NCI-H2107 (cell line): ENCODE results near the gene DLGAP1.

Source experiments
- DNase-seq: peaks from one replicate; lab custom pipeline; 2025; lab: John Stamatoyannopoulos, UW

DLGAP1 gene

DNA sequence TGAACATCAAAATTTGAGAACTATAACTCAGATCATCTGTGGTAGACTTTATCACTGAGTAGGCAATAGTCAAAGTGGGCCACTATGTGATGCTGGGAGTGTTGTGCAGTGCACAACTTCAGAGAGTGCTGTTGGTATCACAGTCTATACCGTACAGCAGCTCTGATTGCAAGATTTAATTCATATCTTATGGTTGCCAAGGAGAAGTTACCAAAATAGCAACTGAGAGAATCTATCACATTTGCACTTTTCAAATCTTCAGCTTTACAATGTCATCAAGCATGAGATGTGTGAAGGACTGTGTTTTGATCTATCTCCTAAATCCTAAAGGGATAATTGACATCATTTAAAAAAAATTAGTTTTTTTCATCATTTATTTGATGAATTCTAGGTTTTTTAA, 216.1 kb downstream of the DLGAP1 start:
- DNase-seq: no peak

GRCh38 chr18:4237664-4238041, 217.5 kb downstream of the DLGAP1 start:
- DNase-seq: no peak

- no peak for DNase-seq
Measured at GRCh38 chr18:4236940-4237663, 218.0 kb downstream of the DLGAP1 start.

DNA sequence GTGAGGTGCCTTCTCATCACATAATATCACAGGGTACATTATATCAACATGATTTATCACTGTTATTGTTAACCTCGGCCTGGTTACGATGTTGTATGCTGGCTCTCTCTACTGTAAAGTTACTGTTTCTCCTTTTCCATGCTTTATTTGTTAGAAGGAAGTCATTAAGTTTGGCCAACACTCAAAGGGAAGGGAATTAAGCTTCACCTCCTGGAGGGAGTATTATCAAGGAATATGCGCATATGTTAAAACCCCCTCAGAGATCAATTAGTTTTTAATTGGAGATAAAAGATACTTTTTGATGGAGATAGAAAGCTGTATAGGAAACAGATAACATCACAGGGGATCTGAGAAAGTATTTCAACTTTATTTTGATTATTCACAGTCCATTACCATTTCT, 221.6 kb downstream of the DLGAP1 start:
- DNase-seq: no peak

DNA sequence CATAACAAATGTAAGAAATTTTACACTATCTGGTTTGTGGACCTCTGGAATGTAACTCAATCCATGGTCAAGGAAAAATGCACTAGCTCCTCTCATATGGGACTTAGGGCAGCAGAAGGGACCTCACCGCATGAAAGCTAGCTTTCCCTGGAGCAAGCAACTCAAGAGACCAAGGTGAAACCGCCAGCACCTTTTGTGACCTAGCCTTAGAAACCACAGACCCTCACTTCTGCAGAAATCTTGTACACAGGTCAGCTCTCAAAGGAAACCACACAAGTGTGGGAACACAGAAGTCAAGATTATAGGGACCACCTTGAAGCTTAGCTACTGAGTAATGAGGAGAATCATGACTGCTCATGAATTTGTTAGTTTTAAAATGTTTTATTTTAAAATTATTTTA, 222.5 kb downstream of the DLGAP1 start:
- no peak for DNase-seq

DNA sequence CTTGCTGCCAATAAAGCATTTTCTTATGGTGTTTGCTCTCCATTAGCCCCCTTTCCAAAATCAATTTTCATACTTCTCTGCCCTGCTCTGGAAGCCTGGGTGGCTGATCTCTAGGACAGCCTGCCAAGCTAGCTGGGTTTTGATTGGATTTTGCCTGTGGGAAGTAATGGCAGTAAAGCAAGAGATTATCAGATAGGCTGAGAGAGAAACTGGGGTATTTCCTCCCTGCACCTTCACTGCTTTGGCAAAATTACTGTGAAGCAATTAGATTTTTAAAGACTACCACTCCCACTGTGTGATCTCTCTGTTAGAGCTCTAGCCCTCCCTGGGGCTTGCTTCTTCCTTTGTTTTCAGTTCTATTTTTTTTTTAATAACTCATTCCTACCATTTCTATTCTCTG, 223.8 kb downstream of the DLGAP1 start:
- no peak for DNase-seq

DNA sequence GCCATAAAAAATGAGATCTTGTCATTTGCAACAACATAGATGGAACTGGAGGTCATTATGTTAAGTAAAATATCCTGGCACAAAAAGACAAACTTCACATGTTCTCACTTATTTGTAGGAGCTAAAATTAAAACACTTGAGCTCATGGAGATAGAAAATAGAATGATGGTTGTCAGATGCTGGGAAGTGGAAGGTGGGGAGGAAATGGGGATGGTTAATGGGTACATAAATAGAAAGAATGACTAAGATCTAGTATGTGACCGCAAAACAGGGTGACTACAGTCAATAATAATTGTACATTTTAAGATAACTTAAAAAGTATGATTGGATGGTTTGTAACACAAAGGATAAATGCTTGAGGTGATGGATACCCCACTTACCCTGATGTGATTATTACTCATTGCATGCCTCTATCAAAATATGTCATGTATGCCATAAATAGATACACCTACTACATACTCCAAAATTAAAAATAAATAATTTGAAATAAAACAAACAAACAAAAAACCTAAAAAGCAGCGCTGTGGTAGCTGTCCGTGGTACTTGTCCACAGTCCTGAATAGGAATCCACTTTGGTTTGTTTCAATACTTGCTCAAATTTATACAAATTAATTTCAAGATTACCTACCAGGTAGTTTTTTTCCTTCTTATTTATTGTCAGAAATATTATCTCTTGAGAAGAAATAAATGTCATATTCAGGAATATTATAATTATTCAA, 224.5 kb downstream of the DLGAP1 start:
- no peak for DNase-seq

- DNase-seq: no peak
Measured at GRCh38 chr18:4224031-4224704, 230.9 kb downstream of the DLGAP1 start.

GRCh38 chr18:4211111-4211837, 243.8 kb downstream of the DLGAP1 start:
- DNase-seq: no peak

GRCh38 chr18:4208366-4208765, 246.7 kb downstream of the DLGAP1 start:
- DNase-seq: no peak

GRCh38 chr18:4207383-4207985, 247.6 kb downstream of the DLGAP1 start:
- DNase-seq: no peak

GRCh38 chr18:4204438-4204720, 250.7 kb downstream of the DLGAP1 start:
- DNase-seq: no peak

- DNase-seq: no peak
Measured at GRCh38 chr18:4203568-4204437, 251.3 kb downstream of the DLGAP1 start.

GRCh38 chr18:4200399-4200798, 254.7 kb downstream of the DLGAP1 start:
- no peak for DNase-seq

GRCh38 chr18:4198956-4199355, 256.2 kb downstream of the DLGAP1 start:
- no peak for DNase-seq

DNA sequence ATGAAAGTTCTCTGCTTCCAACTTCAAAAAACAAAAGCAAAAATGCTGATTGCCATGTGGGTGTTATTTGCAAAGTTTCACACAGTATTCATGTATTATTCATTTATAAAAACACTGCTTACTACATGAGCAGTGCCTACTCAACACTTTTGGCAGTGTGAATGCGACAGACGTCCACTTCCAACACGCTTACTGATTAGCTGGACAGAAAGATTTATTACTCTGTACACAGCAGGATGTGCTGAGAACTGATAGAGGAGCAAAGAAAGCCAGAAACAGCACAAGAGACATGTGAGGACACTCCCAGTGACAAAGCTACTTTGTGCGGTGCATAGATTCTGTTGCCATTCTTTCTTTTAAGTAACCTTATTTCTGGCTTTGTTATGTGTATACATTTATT, 258.8 kb downstream of the DLGAP1 start:
- no peak for DNase-seq

- DNase-seq: no peak
Measured at GRCh38 chr18:4193086-4193485, 262.0 kb downstream of the DLGAP1 start.

DNA sequence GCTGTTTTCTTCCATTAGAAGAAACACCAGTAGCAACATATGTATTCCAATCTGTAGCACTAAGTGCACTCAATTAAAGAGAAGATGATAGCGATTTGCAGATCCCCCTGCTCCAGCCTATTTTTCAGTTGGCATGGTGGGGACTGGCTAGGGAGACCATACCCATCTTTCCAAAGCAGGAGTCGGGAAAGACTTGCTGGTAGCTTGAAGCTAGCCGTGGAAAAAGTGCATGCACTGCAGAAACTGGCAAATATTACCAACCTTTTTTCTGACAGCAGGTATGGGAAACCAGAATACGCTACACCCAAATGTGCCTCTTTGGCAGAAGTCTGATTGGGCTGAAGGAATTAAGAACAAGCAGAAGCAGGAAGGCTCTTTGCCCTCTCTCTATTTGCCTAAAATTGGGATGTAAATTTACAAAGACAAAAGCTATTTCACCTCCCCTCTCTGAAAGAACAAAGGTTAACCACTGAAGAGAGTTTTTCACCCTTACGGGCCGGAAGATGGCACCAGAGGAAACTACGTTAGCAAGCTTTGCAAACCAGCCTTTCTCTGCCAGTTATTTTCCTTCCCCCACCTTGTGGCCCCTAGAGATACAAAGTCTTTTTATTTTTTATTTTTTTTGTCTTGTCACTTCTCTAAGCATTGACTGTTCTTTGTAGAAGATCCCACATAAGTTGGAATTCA, 273.1 kb downstream of the DLGAP1 start:
- no peak for DNase-seq

GRCh38 chr18:4181086-4181485, 274.0 kb downstream of the DLGAP1 start:
- DNase-seq: no peak

DNA sequence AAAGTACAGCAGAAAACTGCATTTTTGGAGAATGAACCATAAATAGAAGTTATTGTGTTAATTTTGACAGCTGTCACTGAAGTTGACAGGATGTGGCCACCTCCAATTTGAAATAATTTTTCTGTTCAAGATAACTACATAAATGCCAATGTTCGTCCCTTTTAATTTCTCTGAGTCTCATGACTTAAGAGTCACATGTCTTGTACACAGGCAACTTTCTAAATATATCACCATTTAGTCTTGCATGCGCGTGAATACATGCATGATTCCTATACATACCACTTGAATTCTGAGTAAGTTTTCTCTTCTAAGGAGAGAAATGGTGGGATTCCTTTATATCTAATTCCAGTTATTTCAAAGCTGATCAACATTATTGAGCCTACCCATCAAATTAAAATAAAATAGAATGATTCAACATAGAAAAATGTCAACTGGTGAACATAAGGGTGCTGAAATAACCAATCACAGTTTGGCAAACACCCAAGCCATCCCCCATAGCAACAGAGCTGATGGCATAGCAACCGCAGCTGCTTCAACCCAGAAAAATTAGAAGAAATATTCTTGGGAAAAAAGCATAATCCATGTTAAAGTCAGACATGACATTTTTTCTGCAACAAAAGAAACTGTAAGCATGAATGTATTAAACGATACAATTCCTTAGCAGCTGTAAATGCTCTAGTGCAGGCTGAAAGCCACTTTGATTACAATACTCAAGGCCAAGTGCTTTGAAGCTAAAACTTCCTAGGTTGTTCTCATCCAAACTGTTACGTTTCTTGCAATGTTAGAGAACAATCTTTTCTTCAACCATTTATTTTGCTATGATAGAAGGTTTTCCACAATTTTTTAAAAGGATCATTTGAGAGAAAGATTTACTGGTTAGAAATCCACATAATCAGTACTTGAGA, 282.7 kb downstream of the DLGAP1 start:
- no peak for DNase-seq
